Peyer's patch (tissue), 4 donors: ENCODE data around the gene PTPN13. TPM values are rescaled to one million over a fixed set of nuclear protein-coding genes. Genes with fewer than 3 reads are reported as not detected.

ENCODE experiments used
- DNase-seq, 3 donors: peaks; one replicate each; pipeline ENCODE4 v3.0.0-alpha.2; 2017 to 2019
- H3K27ac ChIP-seq, 4 donors: fragments of 200-600 bp; sonication (generic); one replicate each; pipeline ENCODE4 v1.5.1; 2016 to 2019
- H3K27me3 ChIP-seq, 2 donors: fragments of 200-600 bp; sonication (generic); one replicate each; pipeline ENCODE4 v1.5.1; 2019
- H3K36me3 ChIP-seq, 3 donors: fragments of 200-600 bp; sonication (generic); one replicate each; pipeline ENCODE4 v1.5.1; 2016 to 2019
- H3K4me1 ChIP-seq, 4 donors: fragments of 200-600 bp; sonication (generic); one replicate each; pipeline ENCODE4 v1.5.1; 2016 to 2019
- H3K4me3 ChIP-seq, 4 donors: fragments of 200-600 bp; sonication (generic); 1 replicate in 3 of 4; 2 replicates in 1 of 4; pipeline ENCODE4 v1.5.1; 2016 to 2019; ENCODE audit warnings: mild to moderate bottlenecking in 1 of 4
- H3K9me3 ChIP-seq, 4 donors: fragments of 200-600 bp; sonication (generic); one replicate each; pipeline ENCODE4 v1.5.1; 2016 to 2019; ENCODE audit warnings: mild to moderate bottlenecking in 1 of 4
- CTCF ChIP-seq, 6 experiments: fragments of 450-650 bp in 4 of 6; fragments of 200-600 bp in 2 of 6; sonication (generic) in 1 of 6; IDR thresholded peaks; one replicate each; pipeline ENCODE4 v1.5.1; 2017 to 2019; ENCODE audit warnings: antibody characterized with exemption in 6 of 6, mild to moderate bottlenecking in 3 of 6, moderate library complexity in 1 of 6
- POLR2A ChIP-seq, 2 donors: fragments of 450-650 bp; IDR thresholded peaks; one replicate each; pipeline ENCODE4 v1.5.1; 2017; ENCODE audit warnings: antibody characterized with exemption in 2 of 2, mild to moderate bottlenecking in 2 of 2, moderate library complexity in 2 of 2
- total RNA-seq, 4 donors: library from RNA; depleted of rRNA; stranded (reverse); fragments of >200 nt; gene quantifications; one replicate each; pipeline ENCODE4 v1.1.0, GENCODE V29; 2016

The PTPN13 gene
- total RNA-seq, 4 donors from 2014 or later: 2.9 to 14.9 (median 8.3) TPM

- Histone ChIP-seq H3K27ac (peak overlapping the region; percentile 68 to 83 (median 74)), H3K36me3 (no peaks in the 10 kb centered on the region), H3K4me3 (peak overlapping the region; percentile 45 to 66 (median 56)), H3K9me3 (no peaks in the 10 kb centered on the region), H3K4me1 (peaks cover 0 to 8% (median 0%) of the 10 kb centered on the region in 4 donors), H3K27me3 (no peaks in the 10 kb centered on the region)
- DNase-seq: peak in 1 of 3 donors; percentile 49
- no peak for TF ChIP-seq CTCF (IDR thresholded peaks at IDR 0.05)
- no peak for TF ChIP-seq POLR2A (IDR thresholded peaks at IDR 0.05)
Observed at GRCh38 chr4:86594559-86595425, 677 bp downstream of the PTPN13 start.

GRCh38 chr4:86595426-86595805 lies 1.3 kb downstream of the PTPN13 start:
- no peak for DNase-seq
- no peak for TF ChIP-seq POLR2A (IDR thresholded peaks at IDR 0.05)
- TF ChIP-seq CTCF (IDR thresholded peaks at IDR 0.05): no peak
- H3K4me3 ChIP-seq: peak overlapping the region; percentile 45 to 66 (median 56)

GRCh38 chr4:86596807-86597206 lies 2.7 kb downstream of the PTPN13 start:
- no peak overlapping the region for H3K27ac ChIP-seq
- H3K4me3 ChIP-seq: no peak overlapping the region
- H3K27me3 ChIP-seq: no peaks in the 10 kb centered on the region
- peaks cover 0 to 8% (median 0%) of the 10 kb centered on the region in 4 donors for H3K4me1 ChIP-seq
- no peak for DNase-seq
- no peaks in the 10 kb centered on the region for H3K36me3 ChIP-seq
- TF ChIP-seq POLR2A (IDR thresholded peaks at IDR 0.05) (no peak), CTCF (IDR thresholded peaks at IDR 0.05) (no peak)
- no peaks in the 10 kb centered on the region for H3K9me3 ChIP-seq

More at GRCh38 chr4:86595426-86595805, 1.3 kb downstream of the PTPN13 start:
- H3K9me3 ChIP-seq: no peaks in the 10 kb centered on the region
- peak overlapping the region in 2 of 4 donors; percentile 75 to 83 for H3K27ac ChIP-seq
- peaks cover 0 to 8% (median 0%) of the 10 kb centered on the region in 4 donors for H3K4me1 ChIP-seq
- H3K36me3 ChIP-seq: no peaks in the 10 kb centered on the region
- H3K27me3 ChIP-seq: no peaks in the 10 kb centered on the region

GRCh38 chr4:86600007-86600653 lies 6.0 kb downstream of the PTPN13 start:
- H3K4me3 ChIP-seq: no peak overlapping the region
- no peaks in the 10 kb centered on the region for H3K36me3 ChIP-seq
- DNase-seq: no peak
- no peaks in the 10 kb centered on the region for H3K27me3 ChIP-seq
- H3K4me1 ChIP-seq: peaks cover 0 to 8% (median 0%) of the 10 kb centered on the region in 4 donors
- H3K9me3 ChIP-seq: no peaks in the 10 kb centered on the region
- no peak for TF ChIP-seq CTCF (IDR thresholded peaks at IDR 0.05)
- TF ChIP-seq POLR2A (IDR thresholded peaks at IDR 0.05): no peak
- H3K27ac ChIP-seq: no peak overlapping the region

GRCh38 chr4:86603311-86603885 lies 9.3 kb downstream of the PTPN13 start:
- H3K36me3 ChIP-seq: no peaks in the 10 kb centered on the region
- no peak for DNase-seq
- no peaks in the 10 kb centered on the region for H3K9me3 ChIP-seq
- H3K4me1 ChIP-seq: no peaks in the 10 kb centered on the region
- no peak overlapping the region for H3K27ac ChIP-seq
- H3K4me3 ChIP-seq: no peak overlapping the region
- no peak for TF ChIP-seq POLR2A (IDR thresholded peaks at IDR 0.05)
- TF ChIP-seq CTCF (IDR thresholded peaks at IDR 0.05): no peak
- H3K27me3 ChIP-seq: no peaks in the 10 kb centered on the region
